ENCODE results near the gene CHRNB2. TPM values are rescaled to one million over a fixed set of nuclear protein-coding genes. Genes with fewer than 3 reads are reported as not detected.

CHRNB2 gene
- total and polyA plus RNA-seq, 9 of the 15 experiments (the other 6 are each of a cell fraction or from before 2014, with no cell fraction given): 0.01 TPM; not detected in 8

DNA sequence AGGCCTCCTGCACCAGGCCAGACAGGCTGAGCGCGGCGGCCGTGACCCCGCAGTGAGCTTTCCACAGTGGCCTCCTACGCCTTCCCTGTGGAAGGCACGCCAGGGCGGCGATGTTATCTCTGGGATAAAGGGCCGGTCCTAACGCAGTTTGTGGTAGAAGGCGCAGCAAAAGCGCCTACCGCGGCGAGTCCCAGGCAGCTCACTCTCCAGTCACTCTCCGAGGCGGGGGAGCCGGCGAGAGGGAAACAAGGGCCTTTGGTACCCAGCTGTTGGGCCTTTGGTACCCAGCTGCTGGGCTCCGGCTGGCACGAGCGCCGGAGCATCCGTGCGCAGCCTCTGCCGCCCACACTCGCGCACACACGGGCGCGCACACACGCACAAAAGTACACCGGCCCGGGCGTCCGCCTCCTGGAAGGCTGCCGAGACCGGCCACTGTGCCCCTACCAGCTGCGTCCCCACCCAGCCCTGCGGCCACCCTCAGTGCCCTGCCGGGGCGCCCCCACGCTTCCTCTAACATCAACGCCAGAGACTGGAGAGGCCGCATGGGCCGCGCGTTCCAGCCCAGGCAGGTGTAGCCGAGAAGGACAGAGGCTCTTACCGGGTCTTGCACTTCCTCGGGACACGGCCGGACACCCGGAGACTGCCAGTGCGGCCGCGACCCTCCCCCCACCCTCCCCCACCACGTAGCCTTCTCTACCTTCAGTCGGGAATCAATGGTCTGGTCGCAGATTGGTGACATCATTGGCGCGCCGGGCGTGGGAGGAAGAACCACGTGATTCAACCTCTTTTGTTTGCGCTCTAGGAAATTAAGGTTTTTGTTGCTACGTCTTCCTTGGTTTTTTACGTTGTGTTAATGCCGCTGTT, 59.9 kb downstream of the CHRNB2 start (continued):
- TF ChIP-seq, protein P1, sequence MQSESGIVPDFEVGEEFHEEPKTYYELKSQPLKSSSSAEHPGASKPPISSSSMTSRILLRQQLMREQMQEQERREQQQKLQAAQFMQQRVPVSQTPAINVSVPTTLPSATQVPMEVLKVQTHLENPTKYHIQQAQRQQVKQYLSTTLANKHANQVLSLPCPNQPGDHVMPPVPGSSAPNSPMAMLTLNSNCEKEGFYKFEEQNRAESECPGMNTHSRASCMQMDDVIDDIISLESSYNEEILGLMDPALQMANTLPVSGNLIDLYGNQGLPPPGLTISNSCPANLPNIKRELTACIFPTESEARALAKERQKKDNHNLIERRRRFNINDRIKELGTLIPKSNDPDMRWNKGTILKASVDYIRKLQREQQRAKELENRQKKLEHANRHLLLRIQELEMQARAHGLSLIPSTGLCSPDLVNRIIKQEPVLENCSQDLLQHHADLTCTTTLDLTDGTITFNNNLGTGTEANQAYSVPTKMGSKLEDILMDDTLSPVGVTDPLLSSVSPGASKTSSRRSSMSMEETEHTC (IDR thresholded peaks at IDR 0.05): peak; percentile 59; the same call in 1 of the 2 replicates
- no peak; the same call in 1 of the 2 replicates for TF ChIP-seq ZNF431 (CRISPR knock-in tag; IDR thresholded peaks at IDR 0.05)
- TF ChIP-seq, protein P2, sequence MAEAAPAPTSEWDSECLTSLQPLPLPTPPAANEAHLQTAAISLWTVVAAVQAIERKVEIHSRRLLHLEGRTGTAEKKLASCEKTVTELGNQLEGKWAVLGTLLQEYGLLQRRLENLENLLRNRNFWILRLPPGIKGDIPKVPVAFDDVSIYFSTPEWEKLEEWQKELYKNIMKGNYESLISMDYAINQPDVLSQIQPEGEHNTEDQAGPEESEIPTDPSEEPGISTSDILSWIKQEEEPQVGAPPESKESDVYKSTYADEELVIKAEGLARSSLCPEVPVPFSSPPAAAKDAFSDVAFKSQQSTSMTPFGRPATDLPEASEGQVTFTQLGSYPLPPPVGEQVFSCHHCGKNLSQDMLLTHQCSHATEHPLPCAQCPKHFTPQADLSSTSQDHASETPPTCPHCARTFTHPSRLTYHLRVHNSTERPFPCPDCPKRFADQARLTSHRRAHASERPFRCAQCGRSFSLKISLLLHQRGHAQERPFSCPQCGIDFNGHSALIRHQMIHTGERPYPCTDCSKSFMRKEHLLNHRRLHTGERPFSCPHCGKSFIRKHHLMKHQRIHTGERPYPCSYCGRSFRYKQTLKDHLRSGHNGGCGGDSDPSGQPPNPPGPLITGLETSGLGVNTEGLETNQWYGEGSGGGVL (CRISPR knock-in tag; IDR thresholded peaks at IDR 0.05): no peak
- 0 out of 2 replicates have a peak, but pooled peaks have one; percentile 32 for TF ChIP-seq RBM14 (IDR thresholded peaks at IDR 0.05; ENCODE audit: borderline replicate concordance, insufficient read depth, low read depth, low read length)
- TF ChIP-seq, protein P3, sequence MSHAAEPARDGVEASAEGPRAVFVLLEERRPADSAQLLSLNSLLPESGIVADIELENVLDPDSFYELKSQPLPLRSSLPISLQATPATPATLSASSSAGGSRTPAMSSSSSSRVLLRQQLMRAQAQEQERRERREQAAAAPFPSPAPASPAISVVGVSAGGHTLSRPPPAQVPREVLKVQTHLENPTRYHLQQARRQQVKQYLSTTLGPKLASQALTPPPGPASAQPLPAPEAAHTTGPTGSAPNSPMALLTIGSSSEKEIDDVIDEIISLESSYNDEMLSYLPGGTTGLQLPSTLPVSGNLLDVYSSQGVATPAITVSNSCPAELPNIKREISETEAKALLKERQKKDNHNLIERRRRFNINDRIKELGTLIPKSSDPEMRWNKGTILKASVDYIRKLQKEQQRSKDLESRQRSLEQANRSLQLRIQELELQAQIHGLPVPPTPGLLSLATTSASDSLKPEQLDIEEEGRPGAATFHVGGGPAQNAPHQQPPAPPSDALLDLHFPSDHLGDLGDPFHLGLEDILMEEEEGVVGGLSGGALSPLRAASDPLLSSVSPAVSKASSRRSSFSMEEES (CRISPR knock-in tag; IDR thresholded peaks at IDR 0.05): peak; percentile 95
- TF ChIP-seq, protein P4, sequence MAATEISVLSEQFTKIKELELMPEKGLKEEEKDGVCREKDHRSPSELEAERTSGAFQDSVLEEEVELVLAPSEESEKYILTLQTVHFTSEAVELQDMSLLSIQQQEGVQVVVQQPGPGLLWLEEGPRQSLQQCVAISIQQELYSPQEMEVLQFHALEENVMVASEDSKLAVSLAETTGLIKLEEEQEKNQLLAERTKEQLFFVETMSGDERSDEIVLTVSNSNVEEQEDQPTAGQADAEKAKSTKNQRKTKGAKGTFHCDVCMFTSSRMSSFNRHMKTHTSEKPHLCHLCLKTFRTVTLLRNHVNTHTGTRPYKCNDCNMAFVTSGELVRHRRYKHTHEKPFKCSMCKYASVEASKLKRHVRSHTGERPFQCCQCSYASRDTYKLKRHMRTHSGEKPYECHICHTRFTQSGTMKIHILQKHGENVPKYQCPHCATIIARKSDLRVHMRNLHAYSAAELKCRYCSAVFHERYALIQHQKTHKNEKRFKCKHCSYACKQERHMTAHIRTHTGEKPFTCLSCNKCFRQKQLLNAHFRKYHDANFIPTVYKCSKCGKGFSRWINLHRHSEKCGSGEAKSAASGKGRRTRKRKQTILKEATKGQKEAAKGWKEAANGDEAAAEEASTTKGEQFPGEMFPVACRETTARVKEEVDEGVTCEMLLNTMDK (IDR thresholded peaks at IDR 0.05; ENCODE audit: borderline replicate concordance, insufficient read depth, low read depth, low read length, poor library complexity, severe bottlenecking): no peak
- no peak for TF ChIP-seq FOS (IDR thresholded peaks at IDR 0.05; ENCODE audit: extremely low read depth, insufficient read length)
- TF ChIP-seq SREBF2 (CRISPR knock-in tag; IDR thresholded peaks at IDR 0.05): no peak
- TF ChIP-seq, protein P5, sequence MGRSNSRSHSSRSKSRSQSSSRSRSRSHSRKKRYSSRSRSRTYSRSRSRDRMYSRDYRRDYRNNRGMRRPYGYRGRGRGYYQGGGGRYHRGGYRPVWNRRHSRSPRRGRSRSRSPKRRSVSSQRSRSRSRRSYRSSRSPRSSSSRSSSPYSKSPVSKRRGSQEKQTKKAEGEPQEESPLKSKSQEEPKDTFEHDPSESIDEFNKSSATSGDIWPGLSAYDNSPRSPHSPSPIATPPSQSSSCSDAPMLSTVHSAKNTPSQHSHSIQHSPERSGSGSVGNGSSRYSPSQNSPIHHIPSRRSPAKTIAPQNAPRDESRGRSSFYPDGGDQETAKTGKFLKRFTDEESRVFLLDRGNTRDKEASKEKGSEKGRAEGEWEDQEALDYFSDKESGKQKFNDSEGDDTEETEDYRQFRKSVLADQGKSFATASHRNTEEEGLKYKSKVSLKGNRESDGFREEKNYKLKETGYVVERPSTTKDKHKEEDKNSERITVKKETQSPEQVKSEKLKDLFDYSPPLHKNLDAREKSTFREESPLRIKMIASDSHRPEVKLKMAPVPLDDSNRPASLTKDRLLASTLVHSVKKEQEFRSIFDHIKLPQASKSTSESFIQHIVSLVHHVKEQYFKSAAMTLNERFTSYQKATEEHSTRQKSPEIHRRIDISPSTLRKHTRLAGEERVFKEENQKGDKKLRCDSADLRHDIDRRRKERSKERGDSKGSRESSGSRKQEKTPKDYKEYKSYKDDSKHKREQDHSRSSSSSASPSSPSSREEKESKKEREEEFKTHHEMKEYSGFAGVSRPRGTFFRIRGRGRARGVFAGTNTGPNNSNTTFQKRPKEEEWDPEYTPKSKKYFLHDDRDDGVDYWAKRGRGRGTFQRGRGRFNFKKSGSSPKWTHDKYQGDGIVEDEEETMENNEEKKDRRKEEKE (IDR thresholded peaks at IDR 0.05; ENCODE audit: borderline replicate concordance in 1 of 2, control insufficient read depth in 1 of 2, low read depth in 2 of 2, low read length in 1 of 2): no peak
- TF ChIP-seq EGR1 (conservative IDR thresholded peaks at IDR 0.05): peak; percentile 100
- peak; percentile 90 for TF ChIP-seq L3MBTL2 (IDR thresholded peaks at IDR 0.05)
- TF ChIP-seq, protein P6, sequence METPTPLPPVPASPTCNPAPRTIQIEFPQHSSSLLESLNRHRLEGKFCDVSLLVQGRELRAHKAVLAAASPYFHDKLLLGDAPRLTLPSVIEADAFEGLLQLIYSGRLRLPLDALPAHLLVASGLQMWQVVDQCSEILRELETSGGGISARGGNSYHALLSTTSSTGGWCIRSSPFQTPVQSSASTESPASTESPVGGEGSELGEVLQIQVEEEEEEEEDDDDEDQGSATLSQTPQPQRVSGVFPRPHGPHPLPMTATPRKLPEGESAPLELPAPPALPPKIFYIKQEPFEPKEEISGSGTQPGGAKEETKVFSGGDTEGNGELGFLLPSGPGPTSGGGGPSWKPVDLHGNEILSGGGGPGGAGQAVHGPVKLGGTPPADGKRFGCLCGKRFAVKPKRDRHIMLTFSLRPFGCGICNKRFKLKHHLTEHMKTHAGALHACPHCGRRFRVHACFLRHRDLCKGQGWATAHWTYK (CRISPR knock-in tag; IDR thresholded peaks at IDR 0.05): 0 out of 2 replicates have a peak, but pooled peaks have one; percentile 31
- TF ChIP-seq ARHGAP35 (IDR thresholded peaks at IDR 0.05; ENCODE audit: partially characterized antibody): no peak
